ACHN (cell line): ENCODE results near the gene GPX4.

Experiments
- DNase-seq: peaks from one replicate; pipeline ENCODE4 v3.0.0-alpha.2; 2015
- in situ Hi-C: cut with HindIII; loops from 2 replicates; pipeline ENCODE4 v1.10.0; 2017; ENCODE audit warnings: low sequenced_read_pairs, low pct_ligation_motif_present, low pct_unique_long_range_greater_than_20kb

Gene GPX4

GRCh38 chr19:1082165-1082927 is 21.4 kb upstream of the GPX4 start:
- in situ Hi-C loops = no loop called here
- DNase-seq = peak; percentile 65

- DNase-seq = no peak
- in situ Hi-C loops = no loop called here
These were observed 20.6 kb upstream of the GPX4 start for GRCh38 chr19:1082928-1083816.

- in situ Hi-C loops = no loop called here
These were observed 19.5 kb upstream of the GPX4 start for GRCh38 chr19:1084024-1084868.

GRCh38 chr19:1085053-1085658 is 18.6 kb upstream of the GPX4 start:
- in situ Hi-C loops = no loop called here
- DNase-seq = no peak

More at GRCh38 chr19:1084024-1084868, 19.5 kb upstream of the GPX4 start:
- DNase-seq = peak; percentile 36

- DNase-seq = no peak
- in situ Hi-C loops = no loop called here
These were observed 17.9 kb upstream of the GPX4 start for GRCh38 chr19:1085676-1086442.

GRCh38 chr19:1086613-1087012 is 17.2 kb upstream of the GPX4 start:
- in situ Hi-C loops = no loop called here
- no peak for DNase-seq

- DNase-seq = no peak
- in situ Hi-C loops = no loop called here
These were observed 15.9 kb upstream of the GPX4 start for GRCh38 chr19:1087813-1088415.

- in situ Hi-C loops = no loop called here
- no peak for DNase-seq
These were observed 15.3 kb upstream of the GPX4 start for GRCh38 chr19:1088416-1089010.

GRCh38 chr19:1089126-1089771 is 14.5 kb upstream of the GPX4 start:
- in situ Hi-C loops = no loop called here
- DNase-seq = no peak

GRCh38 chr19:1089891-1090290 is 13.9 kb upstream of the GPX4 start:
- DNase-seq = no peak
- in situ Hi-C loops = no loop called here

GRCh38 chr19:1090731-1091543 is 12.9 kb upstream of the GPX4 start:
- no peak for DNase-seq
- in situ Hi-C loops = no loop called here

GRCh38 chr19:1091544-1092175 is 12.1 kb upstream of the GPX4 start:
- in situ Hi-C loops = no loop called here
- no peak for DNase-seq

- no peak for DNase-seq
- in situ Hi-C loops = no loop called here
These were observed 10.5 kb upstream of the GPX4 start for GRCh38 chr19:1093330-1093729.

- no peak for DNase-seq
- in situ Hi-C loops = no loop called here
These were observed 9.8 kb upstream of the GPX4 start for GRCh38 chr19:1093811-1094553.

GRCh38 chr19:1094655-1094977 is 9.2 kb upstream of the GPX4 start:
- DNase-seq = no peak
- in situ Hi-C loops = no loop called here
